K562 (cell line): ENCODE measurements around the gene CYB561A3. TPM values are rescaled to one million over a fixed set of nuclear protein-coding genes. Genes with fewer than 3 reads are reported as not detected.
A peak's percentile ranks its signal among the peaks of the same experiment; 100 is the strongest.

ENCODE experiments used
- BCOR ChIP-seq: fragments of 450-650 bp; IDR thresholded peaks from 2 replicates; pipeline ENCODE4 v1.6.1; 2016
- ETV1 ChIP-seq: fragments of 450-650 bp; conservative IDR thresholded peaks from 2 replicates; pipeline ENCODE4 v1.6.1; 2016; ENCODE audit warnings: missing genetic modification characterization, control low read depth, low read depth, missing compliant biosample characterization
- FOXA3 ChIP-seq, 2 experiments: fragments of 450-650 bp in 1 of 2; sonication (generic) in 1 of 2; formaldehyde crosslinking; IDR thresholded peaks in 1 of 2; conservative IDR thresholded peaks in 1 of 2; 2 replicates each; pipeline versions ENCODE4 v1.4.0 to v1.8.0; 2020 to 2022; ENCODE audit warnings: mild to moderate bottlenecking in 2 of 2, missing genetic modification reagents in 1 of 2
- NR2F6 ChIP-seq: fragments of 450-650 bp; formaldehyde crosslinking; IDR thresholded peaks from 2 replicates; pipeline ENCODE4 v1.4.0; 2020; ENCODE audit warnings: mild to moderate bottlenecking
- TBP ChIP-seq: optimal IDR thresholded peaks from 2 replicates; pipeline ENCODE3; 2011; ENCODE audit warnings: low read depth, low read length, improper control_type of control experiment
- ZFP30 ChIP-seq: fragments of 250-450 bp; sonication (Bioruptor Pico); IDR thresholded peaks from 2 replicates; pipeline ENCODE4 v1.8.0; 2022; ENCODE audit warnings: moderate library complexity, mild to moderate bottlenecking, inconsistent platforms, borderline replicate concordance
- ZNF133 ChIP-seq: fragments of 250-450 bp; sonication (Bioruptor Pico); IDR thresholded peaks from 2 replicates; pipeline ENCODE4 v1.4.0; 2020; ENCODE audit warnings: mild to moderate bottlenecking
- ZNF41 ChIP-seq: fragments of 250-450 bp; sonication (Bioruptor Pico); conservative IDR thresholded peaks from 2 replicates; pipeline ENCODE4 v1.4.0; 2020; ENCODE audit warnings: mild to moderate bottlenecking
- polyA plus RNA-seq, 8 experiments: library from polyadenylated mRNA; depleted of rRNA in 4 of 8; stranded (reverse) in 5 of 8; unstranded in 3 of 8; fragments of >200 nt; fragmentation: Nextera tagmentation in 2 of 8; fragmentation: Illumina TruSeq in 1 of 8; extraction: Ambion mirVana in 2 of 8; extraction: Trizol in 1 of 8; gene quantifications; 2 replicates each; pipeline versions ENCODE4 v1.2.1 to v1.2.3, GENCODE V29; 2011 to 2014; ENCODE audit warnings: inconsistent platforms in 1 of 8, missing spikeins in 1 of 8
- total RNA-seq, 7 experiments: library from RNA; depleted of rRNA in 6 of 7; stranded (reverse); fragments of >200 nt in 6 of 7; fragmentation: Illumina TruSeq in 2 of 7; extraction: Trizol in 2 of 7; gene quantifications; 2 replicates each; pipeline versions ENCODE4 v1.2.1 to v1.2.3, GENCODE V29; 2011 to 2021; ENCODE audit warnings: low replicate concordance in 1 of 7
- TF ChIP-seq, protein P1 (sequence below), 3 experiments: IDR thresholded peaks in 2 of 3; conservative IDR thresholded peaks in 1 of 3; 2 replicates each; pipeline ENCODE4 v1.5.1; 2011 to 2012; ENCODE audit warnings: low read length in 3 of 3, mild to moderate bottlenecking in 3 of 3, control low read depth in 2 of 3, improper control_type of control experiment in 1 of 3, inconsistent platforms in 1 of 3, low read depth in 1 of 3, mixed read lengths in 1 of 3, moderate library complexity in 1 of 3; ENCODE audit not compliant: insufficient read depth in 2 of 3
- TF ChIP-seq, protein P2 (sequence below): sonication (generic); formaldehyde crosslinking; IDR thresholded peaks from 2 replicates; pipeline ENCODE4 v1.8.0; 2022; ENCODE audit warnings: missing genetic modification reagents, mild to moderate bottlenecking, moderate library complexity, borderline replicate concordance
- TF ChIP-seq, protein P3 (sequence below): sonication (generic); formaldehyde crosslinking; IDR thresholded peaks from 2 replicates; pipeline ENCODE4 v1.8.0; 2023; ENCODE audit warnings: mild to moderate bottlenecking, missing genetic modification reagents
- TF ChIP-seq, protein P4 (sequence below): conservative IDR thresholded peaks from 2 replicates; pipeline ENCODE4 v1.6.1; 2011; ENCODE audit warnings: low read depth, mild to moderate bottlenecking, low read length; ENCODE audit not compliant: control insufficient read depth
- TF ChIP-seq, protein P5 (sequence below): sonication (generic); formaldehyde crosslinking; IDR thresholded peaks from 2 replicates; pipeline ENCODE4 v1.8.1; 2022; ENCODE audit warnings: missing genetic modification reagents
- TF ChIP-seq, protein P6 (sequence below): fragments of 450-650 bp; IDR thresholded peaks from 2 replicates; pipeline ENCODE4 v1.6.1; 2017; ENCODE audit warnings: antibody characterized with exemption, mild to moderate bottlenecking

Gene CYB561A3
- total and polyA plus RNA-seq, 9 of the 15 experiments (the other 6 are each of a cell fraction or from before 2014, with no cell fraction given) = 29.2 to 78.9 (median 37.9) TPM

DNA sequence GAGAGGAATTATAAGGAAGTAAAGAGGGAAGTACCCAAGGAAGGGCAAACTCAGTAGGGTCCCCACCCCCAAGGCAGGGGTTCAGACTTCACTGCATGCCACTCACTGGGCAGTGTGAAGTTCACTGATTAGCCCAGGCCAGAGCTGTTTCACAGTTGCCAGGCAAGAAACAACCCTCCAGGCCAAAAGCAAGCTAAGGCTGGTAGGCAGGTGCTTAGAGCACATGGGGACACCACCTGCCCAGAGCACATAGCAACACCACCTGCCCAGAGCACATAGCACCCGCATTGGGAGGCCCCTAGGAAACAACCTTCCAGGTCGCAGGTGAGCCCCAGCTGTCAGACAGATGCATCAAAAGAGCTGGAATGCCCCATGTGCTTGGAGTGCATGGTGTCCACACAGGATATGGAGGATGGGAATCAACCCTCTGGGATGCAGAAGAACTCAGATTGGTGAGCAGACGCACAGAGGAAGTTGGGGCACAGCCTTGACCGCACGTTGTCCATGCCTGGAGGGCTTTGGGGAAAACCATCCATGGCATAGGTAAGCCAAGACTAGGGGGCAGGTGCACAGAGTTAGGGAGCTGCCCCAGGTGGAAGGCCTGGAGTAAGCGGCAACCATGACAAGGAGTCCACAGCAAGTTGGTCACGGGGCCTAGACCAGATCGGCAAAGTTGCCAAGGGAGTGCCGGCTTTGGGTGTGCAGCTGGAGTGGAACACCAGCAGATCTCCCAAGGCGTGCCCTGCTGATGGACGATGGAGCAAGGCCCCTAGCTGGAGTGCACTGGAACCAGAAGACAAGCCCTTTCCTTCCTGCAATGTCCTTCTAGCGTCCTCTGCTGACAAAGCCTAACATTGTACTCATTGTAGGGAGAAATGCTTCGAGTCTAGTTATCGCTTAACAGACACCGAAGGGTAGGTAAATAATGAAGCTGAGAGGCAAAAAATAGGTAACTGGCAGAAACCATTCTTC is 22.9 kb upstream of the CYB561A3 start (continued):
- TF ChIP-seq, protein P1, sequence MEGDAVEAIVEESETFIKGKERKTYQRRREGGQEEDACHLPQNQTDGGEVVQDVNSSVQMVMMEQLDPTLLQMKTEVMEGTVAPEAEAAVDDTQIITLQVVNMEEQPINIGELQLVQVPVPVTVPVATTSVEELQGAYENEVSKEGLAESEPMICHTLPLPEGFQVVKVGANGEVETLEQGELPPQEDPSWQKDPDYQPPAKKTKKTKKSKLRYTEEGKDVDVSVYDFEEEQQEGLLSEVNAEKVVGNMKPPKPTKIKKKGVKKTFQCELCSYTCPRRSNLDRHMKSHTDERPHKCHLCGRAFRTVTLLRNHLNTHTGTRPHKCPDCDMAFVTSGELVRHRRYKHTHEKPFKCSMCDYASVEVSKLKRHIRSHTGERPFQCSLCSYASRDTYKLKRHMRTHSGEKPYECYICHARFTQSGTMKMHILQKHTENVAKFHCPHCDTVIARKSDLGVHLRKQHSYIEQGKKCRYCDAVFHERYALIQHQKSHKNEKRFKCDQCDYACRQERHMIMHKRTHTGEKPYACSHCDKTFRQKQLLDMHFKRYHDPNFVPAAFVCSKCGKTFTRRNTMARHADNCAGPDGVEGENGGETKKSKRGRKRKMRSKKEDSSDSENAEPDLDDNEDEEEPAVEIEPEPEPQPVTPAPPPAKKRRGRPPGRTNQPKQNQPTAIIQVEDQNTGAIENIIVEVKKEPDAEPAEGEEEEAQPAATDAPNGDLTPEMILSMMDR (IDR thresholded peaks at IDR 0.05 in 2 of 3, conservative IDR thresholded peaks at IDR 0.05 in 1 of 3; ENCODE audit: insufficient read depth in 2 of 3, low read depth in 1 of 3, low read length in 3 of 3) = peak; percentile 84 to 97 (median 91)
- TF ChIP-seq ZFP30 (no peak), ZNF41 (CRISPR knock-in tag) (no peak), NR2F6 (CRISPR knock-in tag) (no peak), TBP (no peak), FOXA3 (CRISPR knock-in tag; conservative IDR thresholded peaks at IDR 0.05 in 1 of 2, IDR thresholded peaks at IDR 0.05 in 1 of 2) (0 out of 4 replicates have a peak, but pooled peaks of 1 of the 2 experiments have one; percentile 4), BCOR (no peak), ETV1 (tag) (peak; percentile 46; the same call in 1 of the 2 replicates), ZNF133 (CRISPR knock-in tag) (no peak)
- TF ChIP-seq, protein P2, sequence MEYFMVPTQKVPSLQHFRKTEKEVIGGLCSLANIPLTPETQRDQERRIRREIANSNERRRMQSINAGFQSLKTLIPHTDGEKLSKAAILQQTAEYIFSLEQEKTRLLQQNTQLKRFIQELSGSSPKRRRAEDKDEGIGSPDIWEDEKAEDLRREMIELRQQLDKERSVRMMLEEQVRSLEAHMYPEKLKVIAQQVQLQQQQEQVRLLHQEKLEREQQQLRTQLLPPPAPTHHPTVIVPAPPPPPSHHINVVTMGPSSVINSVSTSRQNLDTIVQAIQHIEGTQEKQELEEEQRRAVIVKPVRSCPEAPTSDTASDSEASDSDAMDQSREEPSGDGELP (CRISPR knock-in tag) = peak; percentile 20; the same call in 1 of the 2 replicates
- TF ChIP-seq, protein P3, sequence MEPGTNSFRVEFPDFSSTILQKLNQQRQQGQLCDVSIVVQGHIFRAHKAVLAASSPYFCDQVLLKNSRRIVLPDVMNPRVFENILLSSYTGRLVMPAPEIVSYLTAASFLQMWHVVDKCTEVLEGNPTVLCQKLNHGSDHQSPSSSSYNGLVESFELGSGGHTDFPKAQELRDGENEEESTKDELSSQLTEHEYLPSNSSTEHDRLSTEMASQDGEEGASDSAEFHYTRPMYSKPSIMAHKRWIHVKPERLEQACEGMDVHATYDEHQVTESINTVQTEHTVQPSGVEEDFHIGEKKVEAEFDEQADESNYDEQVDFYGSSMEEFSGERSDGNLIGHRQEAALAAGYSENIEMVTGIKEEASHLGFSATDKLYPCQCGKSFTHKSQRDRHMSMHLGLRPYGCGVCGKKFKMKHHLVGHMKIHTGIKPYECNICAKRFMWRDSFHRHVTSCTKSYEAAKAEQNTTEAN = no peak
- TF ChIP-seq, protein P4, sequence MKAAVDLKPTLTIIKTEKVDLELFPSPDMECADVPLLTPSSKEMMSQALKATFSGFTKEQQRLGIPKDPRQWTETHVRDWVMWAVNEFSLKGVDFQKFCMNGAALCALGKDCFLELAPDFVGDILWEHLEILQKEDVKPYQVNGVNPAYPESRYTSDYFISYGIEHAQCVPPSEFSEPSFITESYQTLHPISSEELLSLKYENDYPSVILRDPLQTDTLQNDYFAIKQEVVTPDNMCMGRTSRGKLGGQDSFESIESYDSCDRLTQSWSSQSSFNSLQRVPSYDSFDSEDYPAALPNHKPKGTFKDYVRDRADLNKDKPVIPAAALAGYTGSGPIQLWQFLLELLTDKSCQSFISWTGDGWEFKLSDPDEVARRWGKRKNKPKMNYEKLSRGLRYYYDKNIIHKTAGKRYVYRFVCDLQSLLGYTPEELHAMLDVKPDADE = no peak
- TF ChIP-seq, protein P5, sequence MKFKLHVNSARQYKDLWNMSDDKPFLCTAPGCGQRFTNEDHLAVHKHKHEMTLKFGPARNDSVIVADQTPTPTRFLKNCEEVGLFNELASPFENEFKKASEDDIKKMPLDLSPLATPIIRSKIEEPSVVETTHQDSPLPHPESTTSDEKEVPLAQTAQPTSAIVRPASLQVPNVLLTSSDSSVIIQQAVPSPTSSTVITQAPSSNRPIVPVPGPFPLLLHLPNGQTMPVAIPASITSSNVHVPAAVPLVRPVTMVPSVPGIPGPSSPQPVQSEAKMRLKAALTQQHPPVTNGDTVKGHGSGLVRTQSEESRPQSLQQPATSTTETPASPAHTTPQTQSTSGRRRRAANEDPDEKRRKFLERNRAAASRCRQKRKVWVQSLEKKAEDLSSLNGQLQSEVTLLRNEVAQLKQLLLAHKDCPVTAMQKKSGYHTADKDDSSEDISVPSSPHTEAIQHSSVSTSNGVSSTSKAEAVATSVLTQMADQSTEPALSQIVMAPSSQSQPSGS (CRISPR knock-in tag) = no peak
- TF ChIP-seq, protein P6, sequence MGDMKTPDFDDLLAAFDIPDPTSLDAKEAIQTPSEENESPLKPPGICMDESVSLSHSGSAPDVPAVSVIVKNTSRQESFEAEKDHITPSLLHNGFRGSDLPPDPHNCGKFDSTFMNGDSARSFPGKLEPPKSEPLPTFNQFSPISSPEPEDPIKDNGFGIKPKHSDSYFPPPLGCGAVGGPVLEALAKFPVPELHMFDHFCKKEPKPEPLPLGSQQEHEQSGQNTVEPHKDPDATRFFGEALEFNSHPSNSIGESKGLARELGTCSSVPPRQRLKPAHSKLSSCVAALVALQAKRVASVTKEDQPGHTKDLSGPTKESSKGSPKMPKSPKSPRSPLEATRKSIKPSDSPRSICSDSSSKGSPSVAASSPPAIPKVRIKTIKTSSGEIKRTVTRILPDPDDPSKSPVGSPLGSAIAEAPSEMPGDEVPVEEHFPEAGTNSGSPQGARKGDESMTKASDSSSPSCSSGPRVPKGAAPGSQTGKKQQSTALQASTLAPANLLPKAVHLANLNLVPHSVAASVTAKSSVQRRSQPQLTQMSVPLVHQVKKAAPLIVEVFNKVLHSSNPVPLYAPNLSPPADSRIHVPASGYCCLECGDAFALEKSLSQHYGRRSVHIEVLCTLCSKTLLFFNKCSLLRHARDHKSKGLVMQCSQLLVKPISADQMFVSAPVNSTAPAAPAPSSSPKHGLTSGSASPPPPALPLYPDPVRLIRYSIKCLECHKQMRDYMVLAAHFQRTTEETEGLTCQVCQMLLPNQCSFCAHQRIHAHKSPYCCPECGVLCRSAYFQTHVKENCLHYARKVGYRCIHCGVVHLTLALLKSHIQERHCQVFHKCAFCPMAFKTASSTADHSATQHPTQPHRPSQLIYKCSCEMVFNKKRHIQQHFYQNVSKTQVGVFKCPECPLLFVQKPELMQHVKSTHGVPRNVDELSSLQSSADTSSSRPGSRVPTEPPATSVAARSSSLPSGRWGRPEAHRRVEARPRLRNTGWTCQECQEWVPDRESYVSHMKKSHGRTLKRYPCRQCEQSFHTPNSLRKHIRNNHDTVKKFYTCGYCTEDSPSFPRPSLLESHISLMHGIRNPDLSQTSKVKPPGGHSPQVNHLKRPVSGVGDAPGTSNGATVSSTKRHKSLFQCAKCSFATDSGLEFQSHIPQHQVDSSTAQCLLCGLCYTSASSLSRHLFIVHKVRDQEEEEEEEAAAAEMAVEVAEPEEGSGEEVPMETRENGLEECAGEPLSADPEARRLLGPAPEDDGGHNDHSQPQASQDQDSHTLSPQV = no peak
